Heart left ventricle (tissue), 16 donors: Measurements from ENCODE around the gene SLX4IP. TPM values are rescaled to one million over a fixed set of nuclear protein-coding genes. Genes with fewer than 3 reads are reported as not detected.

Experiments
- ATAC-seq, 4 donors: fragments of 200-7000 bp; cut with Tn5 transposase; one replicate each; pipeline ENCODE4 v1.9.1; 2020 to 2022; ENCODE audit warnings: moderate library complexity in 4 of 4, mild to moderate bottlenecking in 3 of 4, moderate number of reproducible peaks in 1 of 4
- DNase-seq, 5 donors: peaks; one replicate each; pipeline ENCODE4 v3.0.0-alpha.2; 2020
- H3K27ac ChIP-seq, 12 donors: fragments of 200-600 bp; sonication (generic) in 4 of 12; one replicate each; pipeline versions ENCODE4 v1.5.0 to v1.8.0; 2016 to 2022; ENCODE audit warnings: mild to moderate bottlenecking in 2 of 12
- H3K27me3 ChIP-seq, 9 donors: fragments of 200-600 bp; sonication (generic) in 2 of 9; one replicate each; pipeline versions ENCODE4 v1.5.1 to v1.8.0; 2016 to 2022; ENCODE audit warnings: mild to moderate bottlenecking in 3 of 9
- H3K36me3 ChIP-seq, 9 donors: fragments of 200-600 bp; sonication (generic) in 2 of 9; one replicate each; pipeline versions ENCODE4 v1.5.0 to v1.8.0; 2018 to 2022; ENCODE audit warnings: mild to moderate bottlenecking in 2 of 9
- H3K4me1 ChIP-seq, 12 donors: fragments of 200-600 bp; sonication (generic) in 4 of 12; one replicate each; pipeline versions ENCODE4 v1.5.0 to v1.8.0; 2016 to 2022; ENCODE audit warnings: mild to moderate bottlenecking in 3 of 12
- H3K4me3 ChIP-seq, 12 donors: fragments of 200-600 bp; sonication (generic) in 4 of 12; one replicate each; pipeline versions ENCODE4 v1.5.0 to v1.8.0; 2017 to 2022; ENCODE audit warnings: mild to moderate bottlenecking in 9 of 12, moderate library complexity in 4 of 12
- H3K9me3 ChIP-seq, 12 donors: fragments of 200-600 bp; sonication (generic) in 4 of 12; one replicate each; pipeline versions ENCODE4 v1.5.0 to v1.8.0; 2016 to 2022; ENCODE audit warnings: mild to moderate bottlenecking in 1 of 12
- CTCF ChIP-seq, 12 donors: fragments of 200-600 bp; sonication (generic) in 4 of 12; IDR thresholded peaks; one replicate each; pipeline versions ENCODE4 v1.5.0 to v1.8.0; 2018 to 2022; ENCODE audit warnings: antibody characterized with exemption in 12 of 12, mild to moderate bottlenecking in 5 of 12
- POLR2A ChIP-seq, 2 donors: fragments of 450-650 bp; IDR thresholded peaks; one replicate each; pipeline ENCODE4 v1.6.1; 2017; ENCODE audit warnings: antibody characterized with exemption in 2 of 2, mild to moderate bottlenecking in 2 of 2, moderate library complexity in 2 of 2
- WGBS, 4 donors: extraction: QIAGEN DNeasy Blood & Tissue Kit in 2 of 4; methylation state at CpG; one replicate each; pipeline versions ENCODE4 v1.1.5 to v1.1.7; 2013 to 2018; 5-methylcytosine and 5-hydroxymethylcytosine counted together
- intact Hi-C, 10 donors: fragments of 100-400 bp; cut with DNase I; formaldehyde crosslinking; loops; one replicate each; pipeline versions ENCODE4 v1.11.1 to v1.14.2; 2022
- polyA plus RNA-seq, 2 donors: library from polyadenylated mRNA; stranded (reverse); fragments of 200-250 nt; gene quantifications; one replicate each; pipeline ENCODE4 v1.2.3, GENCODE V29; 2013
- total RNA-seq, 9 donors: library from RNA; depleted of rRNA in 2 of 9; stranded (reverse); fragments of >200 nt in 2 of 9; fragmentation: NEBNext Ultra II Directional in 3 of 9; extraction: Animal tissue kit (Norgen Biotek cat#: 25700) in 3 of 9; gene quantifications; one replicate each; pipeline versions ENCODE4 v1.1.0 to v1.2.4, GENCODE V29; 2016 to 2023
- donor health status: ischemic (EF 13 %, LVEDD 7.1; RV severe dilation, severe dysfunction).
- donor health status: healthy with polysubstance abuse.
- donor health status: DM: no; HTN: yes; CAD: no.
- donor health status: DM: no; HTN: no; CAD: no.
- donor health status: ischemic (EF 25% LVEDD 6.9; RV normal size, moderate dysfunction).
- donor health status: ischemic (EF 25% LVEDD 5.7; RV mildly dilated, moderate dysfunction).
- donor health status: healthy.
- donor health status: DM: yes; HTN: yes; CAD: no.
- donor health status: ischemic (EF 35%, LVEDD 5.7; RV mildly dilated, moderate dysfunction).
- donor health status: nonischemic (EF 11% LVEDD 7.7; RV severe dilation, severe dysfunction).
- donor health status: DM: yes; HTN: yes; CAD: no.
- donor health status: PGD.
- donor health status: ischemic (EF 29% LVEDD 5.4; RV normal size, mild dysfunction).
- donor health status: nonischemic (EF 23%, LVEDD 6.1; RV moderate dilation, normal function).

Gene SLX4IP
- total and polyA plus RNA-seq, 11 donors: 1.1 to 4.3 (median 2.4) TPM

GRCh38 chr20:10578607-10579006 is 143.5 kb downstream of the SLX4IP start:
- DNase-seq (no peak), ATAC-seq (no peak)
- WGBS, 4 donors: 65 to 72% (median 69%) methylated on average over 2 of the region's 2 CpGs
- H3K27ac ChIP-seq: no peak overlapping the region
- H3K4me3 ChIP-seq: no peak overlapping the region
- no peaks in the 10 kb centered on the region for H3K27me3 ChIP-seq
- H3K4me1 ChIP-seq: peaks cover 0 to 17% (median 0%) of the 10 kb centered on the region in 12 donors
- no peaks in the 10 kb centered on the region for H3K36me3 ChIP-seq
- no peaks in the 10 kb centered on the region for H3K9me3 ChIP-seq
- no peak for TF ChIP-seq POLR2A (IDR thresholded peaks at IDR 0.05)
- no peak for TF ChIP-seq CTCF (IDR thresholded peaks at IDR 0.05)
- intact Hi-C loops: no loop called here

GRCh38 chr20:10579942-10580341 is 144.8 kb downstream of the SLX4IP start:
- intact Hi-C loops: loop anchor here in 1 of 10 donors (5.0 kb wide), 1 partner anchor 57 kb away; no protein-coding TSS in a partner anchor
- WGBS, 4 donors: 97 to 100% (median 99%) methylated on average over 1 of the region's 1 CpG
- no peak for ATAC-seq
- Histone ChIP-seq H3K36me3 (no peaks in the 10 kb centered on the region), H3K4me1 (peaks cover 0 to 20% (median 2%) of the 10 kb centered on the region in 12 donors), H3K27me3 (no peaks in the 10 kb centered on the region), H3K4me3 (no peak overlapping the region), H3K27ac (no peak overlapping the region), H3K9me3 (no peaks in the 10 kb centered on the region)
- no peak for DNase-seq
- no peak for TF ChIP-seq CTCF (IDR thresholded peaks at IDR 0.05)
- TF ChIP-seq POLR2A (IDR thresholded peaks at IDR 0.05): no peak

- intact Hi-C loops: loop anchor here in 1 of 10 donors (5.0 kb wide), 1 partner anchor 57 kb away; no protein-coding TSS in a partner anchor
- H3K27me3 ChIP-seq: no peaks in the 10 kb centered on the region
- ATAC-seq (no peak), DNase-seq (no peak)
- no peak overlapping the region for H3K27ac ChIP-seq
- 95 to 98% (median 97%) methylated on average over 2 of the region's 2 CpGs for WGBS, 4 donors
- H3K4me3 ChIP-seq: no peak overlapping the region
- no peaks in the 10 kb centered on the region for H3K36me3 ChIP-seq
- TF ChIP-seq POLR2A (IDR thresholded peaks at IDR 0.05) (no peak), CTCF (IDR thresholded peaks at IDR 0.05) (no peak)
- no peaks in the 10 kb centered on the region for H3K9me3 ChIP-seq
- peaks cover 0 to 20% (median 2%) of the 10 kb centered on the region in 12 donors for H3K4me1 ChIP-seq
Measured at GRCh38 chr20:10580700-10581099, 145.6 kb downstream of the SLX4IP start.

GRCh38 chr20:10581823-10582222 is 146.7 kb downstream of the SLX4IP start:
- ATAC-seq: no peak
- intact Hi-C loops: loop anchor here in 1 of 10 donors (5.0 kb wide), 1 partner anchor 55 kb away; no protein-coding TSS in a partner anchor
- Histone ChIP-seq H3K36me3 (no peaks in the 10 kb centered on the region), H3K27ac (no peak overlapping the region), H3K9me3 (no peaks in the 10 kb centered on the region), H3K27me3 (no peaks in the 10 kb centered on the region), H3K4me3 (no peak overlapping the region), H3K4me1 (peaks cover 0 to 12% (median 1%) of the 10 kb centered on the region in 12 donors)
- WGBS, 4 donors: 55 to 68% (median 62%) methylated on average over 4 of the region's 4 CpGs
- DNase-seq: no peak
- TF ChIP-seq POLR2A (IDR thresholded peaks at IDR 0.05) (no peak), CTCF (IDR thresholded peaks at IDR 0.05) (no peak)
